ENCODE measurements around the gene KCNMA1.

DNA sequence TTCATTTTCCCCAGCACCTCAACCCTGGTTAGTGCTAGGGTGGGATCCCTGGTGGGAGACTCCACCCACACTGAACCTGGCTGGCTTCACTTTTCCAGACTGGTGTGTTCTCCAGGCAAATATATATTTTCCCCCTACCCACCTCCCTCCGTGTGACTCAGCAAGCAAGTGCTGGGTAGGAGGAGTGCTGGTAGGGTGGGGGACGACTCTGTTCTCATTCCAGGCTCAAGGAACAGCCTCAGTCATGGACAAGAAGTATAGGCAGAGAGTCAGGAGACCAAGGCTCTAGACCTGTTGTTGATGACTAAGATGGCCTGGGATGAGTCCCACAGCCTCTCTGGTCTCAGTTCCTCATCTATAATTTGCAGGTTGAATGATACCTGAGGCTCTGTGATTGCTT, 328.1 kb downstream of the KCNMA1 start:
- TF ChIP-seq MXI1 (IDR thresholded peaks at IDR 0.05; ENCODE audit: low read depth, low read length), result no peak
- TF ChIP-seq FUS (optimal IDR thresholded peaks at IDR 0.05; ENCODE audit: low read depth, low read length), result no peak
